HEK293 (cell line): Measurements from ENCODE around the gene STXBP5L.

Experiments
- OVOL3 ChIP-seq: fragments of 450-650 bp; formaldehyde crosslinking; IDR thresholded peaks from 2 replicates; pipeline ENCODE4 v1.5.1; 2016; ENCODE audit warnings: missing biosample characterization, missing genetic modification characterization
- REPIN1 ChIP-seq: fragments of 450-650 bp; formaldehyde crosslinking; IDR thresholded peaks from 2 replicates; pipeline ENCODE4 v1.5.1; 2017; ENCODE audit warnings: missing biosample characterization, missing genetic modification characterization, low read depth
- YY1 ChIP-seq: fragments of 450-650 bp; formaldehyde crosslinking; IDR thresholded peaks from 2 replicates; pipeline ENCODE4 v1.5.1; 2018; ENCODE audit warnings: missing biosample characterization, missing genetic modification characterization
- ZBTB17 ChIP-seq: fragments of 450-650 bp; formaldehyde crosslinking; IDR thresholded peaks from 2 replicates; pipeline ENCODE4 v1.5.1; 2016; ENCODE audit warnings: missing biosample characterization, missing genetic modification characterization
- ZEB2 ChIP-seq: fragments of 450-650 bp; formaldehyde crosslinking; IDR thresholded peaks from 2 replicates; pipeline ENCODE4 v1.5.1; 2016; ENCODE audit warnings: missing biosample characterization, missing genetic modification characterization
- ZFHX2 ChIP-seq: fragments of 450-650 bp; formaldehyde crosslinking; conservative IDR thresholded peaks from 2 replicates; pipeline ENCODE4 v1.5.1; 2016; ENCODE audit warnings: missing biosample characterization, missing genetic modification characterization
- ZNF114 ChIP-seq: fragments of 450-650 bp; formaldehyde crosslinking; IDR thresholded peaks from 2 replicates; pipeline ENCODE4 v1.5.0; 2017; ENCODE audit warnings: missing biosample characterization, missing genetic modification characterization
- ZNF138 ChIP-seq: fragments of 450-650 bp; formaldehyde crosslinking; IDR thresholded peaks from 2 replicates; pipeline ENCODE4 v1.5.1; 2016; ENCODE audit warnings: missing biosample characterization, missing genetic modification characterization, borderline replicate concordance
- ZNF174 ChIP-seq: fragments of 450-650 bp; formaldehyde crosslinking; IDR thresholded peaks from 2 replicates; pipeline ENCODE4 v1.5.0; 2017; ENCODE audit warnings: missing biosample characterization, mild to moderate bottlenecking, missing genetic modification characterization
- ZNF211 ChIP-seq: fragments of 450-650 bp; formaldehyde crosslinking; IDR thresholded peaks from 2 replicates; pipeline ENCODE4 v1.5.1; 2016; ENCODE audit warnings: low read depth, missing biosample characterization, missing genetic modification characterization
- ZNF266 ChIP-seq: fragments of 450-650 bp; formaldehyde crosslinking; IDR thresholded peaks from 2 replicates; pipeline ENCODE4 v1.5.1; 2016; ENCODE audit warnings: missing biosample characterization, missing genetic modification characterization, low read depth
- ZNF324 ChIP-seq: fragments of 450-650 bp; formaldehyde crosslinking; IDR thresholded peaks from 2 replicates; pipeline ENCODE4 v1.5.1; 2016; ENCODE audit warnings: missing biosample characterization, missing genetic modification characterization
- ZNF341 ChIP-seq: fragments of 450-650 bp; formaldehyde crosslinking; IDR thresholded peaks from 2 replicates; pipeline ENCODE4; 2016; ENCODE audit warnings: low read depth, missing biosample characterization, missing genetic modification characterization
- ZNF391 ChIP-seq: fragments of 450-650 bp; formaldehyde crosslinking; IDR thresholded peaks from 2 replicates; pipeline ENCODE4 v1.5.1; 2016; ENCODE audit warnings: low read depth, missing biosample characterization, missing genetic modification characterization, borderline replicate concordance
- ZNF404 ChIP-seq: fragments of 450-650 bp; formaldehyde crosslinking; IDR thresholded peaks from 2 replicates; pipeline ENCODE4 v1.5.1; 2017; ENCODE audit warnings: missing biosample characterization, missing genetic modification characterization
- ZNF48 ChIP-seq: fragments of 450-650 bp; formaldehyde crosslinking; IDR thresholded peaks from 2 replicates; pipeline ENCODE4 v1.5.1; 2016; ENCODE audit warnings: missing biosample characterization, missing genetic modification characterization
- ZNF501 ChIP-seq: fragments of 450-650 bp; formaldehyde crosslinking; IDR thresholded peaks from 2 replicates; pipeline ENCODE4 v1.5.1; 2016; ENCODE audit warnings: missing biosample characterization, missing genetic modification characterization
- ZNF560 ChIP-seq: fragments of 450-650 bp; formaldehyde crosslinking; IDR thresholded peaks from 2 replicates; pipeline ENCODE4 v1.5.1; 2017; ENCODE audit warnings: missing biosample characterization, missing genetic modification characterization, borderline replicate concordance
- ZNF585B ChIP-seq: fragments of 450-650 bp; formaldehyde crosslinking; IDR thresholded peaks from 2 replicates; pipeline ENCODE4 v1.5.1; 2016; ENCODE audit warnings: missing biosample characterization, missing genetic modification characterization
- ZNF600 ChIP-seq: fragments of 450-650 bp; formaldehyde crosslinking; IDR thresholded peaks from 2 replicates; pipeline ENCODE4 v1.5.1; 2016; ENCODE audit warnings: missing biosample characterization, missing genetic modification characterization
- ZNF624 ChIP-seq: fragments of 450-650 bp; formaldehyde crosslinking; IDR thresholded peaks from 2 replicates; pipeline ENCODE4 v1.5.1; 2017; ENCODE audit warnings: missing biosample characterization, missing genetic modification characterization
- ZNF654 ChIP-seq: fragments of 450-650 bp; formaldehyde crosslinking; IDR thresholded peaks from 2 replicates; pipeline ENCODE4 v1.5.1; 2016; ENCODE audit warnings: low read depth, missing biosample characterization, missing genetic modification characterization
- ZNF664 ChIP-seq: fragments of 450-650 bp; formaldehyde crosslinking; IDR thresholded peaks from 2 replicates; pipeline ENCODE4 v1.5.1; 2016; ENCODE audit warnings: missing biosample characterization, missing genetic modification characterization
- ZNF704 ChIP-seq: fragments of 450-650 bp; formaldehyde crosslinking; IDR thresholded peaks from 2 replicates; pipeline ENCODE4 v1.5.1; 2016; ENCODE audit warnings: missing biosample characterization, missing genetic modification characterization
- ZNF768 ChIP-seq: fragments of 450-650 bp; formaldehyde crosslinking; IDR thresholded peaks from 2 replicates; pipeline ENCODE4 v1.5.1; 2018; ENCODE audit warnings: missing biosample characterization, mild to moderate bottlenecking, missing genetic modification characterization
- TF ChIP-seq, protein P1 (sequence below): fragments of 450-650 bp; formaldehyde crosslinking; IDR thresholded peaks from 2 replicates; pipeline ENCODE4 v1.5.1; 2016; ENCODE audit warnings: missing biosample characterization, missing genetic modification characterization
- TF ChIP-seq, protein P2 (sequence below): fragments of 450-650 bp; formaldehyde crosslinking; IDR thresholded peaks from 2 replicates; pipeline ENCODE4 v1.5.1; 2016; ENCODE audit warnings: missing biosample characterization, missing genetic modification characterization
- TF ChIP-seq, protein P3 (sequence below): fragments of 450-650 bp; formaldehyde crosslinking; IDR thresholded peaks from 2 replicates; pipeline ENCODE4 v1.5.1; 2016; ENCODE audit warnings: missing biosample characterization, missing genetic modification characterization
- TF ChIP-seq, protein P4 (sequence below): fragments of 450-650 bp; formaldehyde crosslinking; IDR thresholded peaks from 2 replicates; pipeline ENCODE4 v1.5.1; 2016; ENCODE audit warnings: missing biosample characterization, missing genetic modification characterization, borderline replicate concordance

The STXBP5L gene

GRCh38 chr3:120908030-120908794 is at the start of gene STXBP5L (continued):
- TF ChIP-seq, protein P1, sequence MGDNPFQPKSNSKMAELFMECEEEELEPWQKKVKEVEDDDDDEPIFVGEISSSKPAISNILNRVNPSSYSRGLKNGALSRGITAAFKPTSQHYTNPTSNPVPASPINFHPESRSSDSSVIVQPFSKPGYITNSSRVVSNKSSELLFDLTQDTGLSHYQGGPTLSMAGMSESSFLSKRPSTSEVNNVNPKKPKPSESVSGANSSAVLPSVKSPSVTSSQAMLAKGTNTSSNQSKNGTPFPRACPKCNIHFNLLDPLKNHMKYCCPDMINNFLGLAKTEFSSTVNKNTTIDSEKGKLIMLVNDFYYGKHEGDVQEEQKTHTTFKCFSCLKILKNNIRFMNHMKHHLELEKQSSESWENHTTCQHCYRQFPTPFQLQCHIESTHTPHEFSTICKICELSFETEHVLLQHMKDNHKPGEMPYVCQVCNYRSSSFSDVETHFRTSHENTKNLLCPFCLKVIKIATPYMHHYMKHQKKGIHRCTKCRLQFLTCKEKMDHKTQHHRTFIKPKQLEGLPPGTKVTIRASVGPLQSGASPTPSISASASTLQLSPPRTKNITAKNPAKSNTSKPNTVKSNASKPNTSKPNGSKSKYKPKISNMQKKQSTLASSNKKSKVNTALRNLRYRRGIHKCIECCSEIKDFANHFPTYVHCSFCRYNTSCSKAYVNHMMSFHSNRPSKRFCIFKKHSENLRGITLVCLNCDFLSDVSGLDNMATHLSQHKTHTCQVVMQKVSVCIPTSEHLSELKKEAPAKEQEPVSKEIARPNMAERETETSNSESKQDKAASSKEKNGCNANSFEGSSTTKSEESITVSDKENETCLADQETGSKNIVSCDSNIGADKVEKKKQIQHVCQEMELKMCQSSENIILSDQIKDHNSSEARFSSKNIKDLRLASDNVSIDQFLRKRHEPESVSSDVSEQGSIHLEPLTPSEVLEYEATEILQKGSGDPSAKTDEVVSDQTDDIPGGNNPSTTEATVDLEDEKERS (tag by site-specific recombination) = no peak
- no peak for TF ChIP-seq ZNF48 (tag by site-specific recombination)
- TF ChIP-seq, protein P2, sequence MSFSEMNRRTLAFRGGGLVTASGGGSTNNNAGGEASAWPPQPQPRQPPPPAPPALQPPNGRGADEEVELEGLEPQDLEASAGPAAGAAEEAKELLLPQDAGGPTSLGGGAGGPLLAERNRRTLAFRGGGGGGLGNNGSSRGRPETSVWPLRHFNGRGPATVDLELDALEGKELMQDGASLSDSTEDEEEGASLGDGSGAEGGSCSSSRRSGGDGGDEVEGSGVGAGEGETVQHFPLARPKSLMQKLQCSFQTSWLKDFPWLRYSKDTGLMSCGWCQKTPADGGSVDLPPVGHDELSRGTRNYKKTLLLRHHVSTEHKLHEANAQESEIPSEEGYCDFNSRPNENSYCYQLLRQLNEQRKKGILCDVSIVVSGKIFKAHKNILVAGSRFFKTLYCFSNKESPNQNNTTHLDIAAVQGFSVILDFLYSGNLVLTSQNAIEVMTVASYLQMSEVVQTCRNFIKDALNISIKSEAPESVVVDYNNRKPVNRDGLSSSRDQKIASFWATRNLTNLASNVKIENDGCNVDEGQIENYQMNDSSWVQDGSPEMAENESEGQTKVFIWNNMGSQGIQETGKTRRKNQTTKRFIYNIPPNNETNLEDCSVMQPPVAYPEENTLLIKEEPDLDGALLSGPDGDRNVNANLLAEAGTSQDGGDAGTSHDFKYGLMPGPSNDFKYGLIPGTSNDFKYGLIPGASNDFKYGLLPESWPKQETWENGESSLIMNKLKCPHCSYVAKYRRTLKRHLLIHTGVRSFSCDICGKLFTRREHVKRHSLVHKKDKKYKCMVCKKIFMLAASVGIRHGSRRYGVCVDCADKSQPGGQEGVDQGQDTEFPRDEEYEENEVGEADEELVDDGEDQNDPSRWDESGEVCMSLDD (tag by site-specific recombination) = 0 out of 2 replicates have a peak, but pooled peaks have one; percentile 26
- TF ChIP-seq ZFHX2 (tag by site-specific recombination) = peak; percentile 47; the same call in 1 of the 2 replicates
- TF ChIP-seq REPIN1 (tag by site-specific recombination) = 0 out of 2 replicates have a peak, but pooled peaks have one; percentile 74
- TF ChIP-seq ZNF211 (tag by site-specific recombination) = no peak
- no peak for TF ChIP-seq YY1 (tag by site-specific recombination)
- TF ChIP-seq ZNF704 = no peak
- no peak for TF ChIP-seq ZNF654
- no peak for TF ChIP-seq ZNF560 (tag by site-specific recombination)
- peak; percentile 79 for TF ChIP-seq ZNF501 (tag by site-specific recombination)
- peak; percentile 73; the same call in 1 of the 2 replicates for TF ChIP-seq ZBTB17 (tag by site-specific recombination)
- TF ChIP-seq, protein P3, sequence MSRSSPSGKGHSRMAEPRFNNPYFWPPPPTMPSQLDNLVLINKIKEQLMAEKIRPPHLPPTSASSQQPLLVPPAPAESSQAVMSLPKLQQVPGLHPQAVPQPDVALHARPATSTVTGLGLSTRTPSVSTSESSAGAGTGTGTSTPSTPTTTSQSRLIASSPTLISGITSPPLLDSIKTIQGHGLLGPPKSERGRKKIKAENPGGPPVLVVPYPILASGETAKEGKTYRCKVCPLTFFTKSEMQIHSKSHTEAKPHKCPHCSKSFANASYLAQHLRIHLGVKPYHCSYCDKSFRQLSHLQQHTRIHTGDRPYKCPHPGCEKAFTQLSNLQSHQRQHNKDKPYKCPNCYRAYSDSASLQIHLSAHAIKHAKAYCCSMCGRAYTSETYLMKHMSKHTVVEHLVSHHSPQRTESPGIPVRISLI (tag by site-specific recombination) = no peak
- no peak for TF ChIP-seq OVOL3 (tag by site-specific recombination)
- TF ChIP-seq ZNF174 (tag by site-specific recombination) = no peak
- peak; percentile 40; the same call in 1 of the 2 replicates for TF ChIP-seq ZNF391 (tag by site-specific recombination)
- TF ChIP-seq, protein P4, sequence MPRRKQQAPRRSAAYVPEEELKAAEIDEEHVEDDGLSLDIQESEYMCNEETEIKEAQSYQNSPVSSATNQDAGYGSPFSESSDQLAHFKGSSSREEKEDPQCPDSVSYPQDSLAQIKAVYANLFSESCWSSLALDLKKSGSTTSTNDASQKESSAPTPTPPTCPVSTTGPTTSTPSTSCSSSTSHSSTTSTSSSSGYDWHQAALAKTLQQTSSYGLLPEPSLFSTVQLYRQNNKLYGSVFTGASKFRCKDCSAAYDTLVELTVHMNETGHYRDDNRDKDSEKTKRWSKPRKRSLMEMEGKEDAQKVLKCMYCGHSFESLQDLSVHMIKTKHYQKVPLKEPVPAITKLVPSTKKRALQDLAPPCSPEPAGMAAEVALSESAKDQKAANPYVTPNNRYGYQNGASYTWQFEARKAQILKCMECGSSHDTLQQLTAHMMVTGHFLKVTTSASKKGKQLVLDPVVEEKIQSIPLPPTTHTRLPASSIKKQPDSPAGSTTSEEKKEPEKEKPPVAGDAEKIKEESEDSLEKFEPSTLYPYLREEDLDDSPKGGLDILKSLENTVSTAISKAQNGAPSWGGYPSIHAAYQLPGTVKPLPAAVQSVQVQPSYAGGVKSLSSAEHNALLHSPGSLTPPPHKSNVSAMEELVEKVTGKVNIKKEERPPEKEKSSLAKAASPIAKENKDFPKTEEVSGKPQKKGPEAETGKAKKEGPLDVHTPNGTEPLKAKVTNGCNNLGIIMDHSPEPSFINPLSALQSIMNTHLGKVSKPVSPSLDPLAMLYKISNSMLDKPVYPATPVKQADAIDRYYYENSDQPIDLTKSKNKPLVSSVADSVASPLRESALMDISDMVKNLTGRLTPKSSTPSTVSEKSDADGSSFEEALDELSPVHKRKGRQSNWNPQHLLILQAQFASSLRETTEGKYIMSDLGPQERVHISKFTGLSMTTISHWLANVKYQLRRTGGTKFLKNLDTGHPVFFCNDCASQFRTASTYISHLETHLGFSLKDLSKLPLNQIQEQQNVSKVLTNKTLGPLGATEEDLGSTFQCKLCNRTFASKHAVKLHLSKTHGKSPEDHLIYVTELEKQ (tag by site-specific recombination) = no peak
- no peak for TF ChIP-seq ZNF114 (tag by site-specific recombination)
- no peak for TF ChIP-seq ZNF664 (tag by site-specific recombination)
- no peak for TF ChIP-seq ZNF585B (tag by site-specific recombination)
- TF ChIP-seq ZNF768 (tag by site-specific recombination) = no peak; the same call in 1 of the 2 replicates
- TF ChIP-seq ZNF624 (tag by site-specific recombination) = 0 out of 2 replicates have a peak, but pooled peaks have one; percentile 31
- peak; percentile 92 for TF ChIP-seq ZNF600 (tag by site-specific recombination)
- 0 out of 2 replicates have a peak, but pooled peaks have one; percentile 17 for TF ChIP-seq ZNF266 (tag by site-specific recombination)
- TF ChIP-seq ZNF341 = no peak
- TF ChIP-seq ZNF324 = no peak; the same call in 1 of the 2 replicates
- no peak for TF ChIP-seq ZNF404 (tag by site-specific recombination)
- TF ChIP-seq ZEB2 (tag by site-specific recombination) = peak; percentile 72
- no peak for TF ChIP-seq ZNF138 (tag by site-specific recombination)
